OCI-LY7 (cell line): ENCODE data around the gene IFFO2.

ENCODE experiments used
- EZH2phosphoT487 ChIP-seq: fragments of 200-600 bp; sonication (generic); IDR thresholded peaks from 2 replicates; pipeline ENCODE4 v1.6.1; 2018; ENCODE audit warnings: low read depth, borderline replicate concordance, mild to moderate bottlenecking, mixed run types, antibody characterized with exemption, low read length, moderate library complexity, mixed read lengths
- TF ChIP-seq, protein P1 (sequence below): fragments of 200-600 bp; sonication (generic); conservative IDR thresholded peaks from 2 replicates; pipeline ENCODE4 v1.5.1; 2014; ENCODE audit warnings: mild to moderate bottlenecking, antibody characterized with exemption, low read length, moderate library complexity, mixed read lengths

DNA sequence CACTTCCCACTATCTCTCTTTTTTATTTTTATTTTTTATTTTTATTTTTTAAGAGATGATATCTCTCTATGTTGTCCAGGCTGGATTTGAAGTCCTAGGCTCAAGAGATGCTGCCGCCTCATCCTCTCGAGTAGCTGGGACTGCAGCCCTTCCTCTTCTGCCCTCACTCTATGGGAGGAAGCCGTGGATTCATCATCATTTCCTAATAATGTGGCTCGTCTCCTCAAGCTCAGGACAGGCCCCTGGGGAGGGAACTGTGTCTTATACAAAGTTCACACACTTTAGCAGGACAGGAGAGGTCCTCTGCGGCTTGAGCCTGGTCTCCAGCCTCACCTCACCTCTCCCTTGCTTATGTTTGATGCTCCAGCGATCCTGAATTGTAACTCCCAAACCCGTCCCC is 16.5 kb upstream of the IFFO2 start:
- TF ChIP-seq, protein P1, sequence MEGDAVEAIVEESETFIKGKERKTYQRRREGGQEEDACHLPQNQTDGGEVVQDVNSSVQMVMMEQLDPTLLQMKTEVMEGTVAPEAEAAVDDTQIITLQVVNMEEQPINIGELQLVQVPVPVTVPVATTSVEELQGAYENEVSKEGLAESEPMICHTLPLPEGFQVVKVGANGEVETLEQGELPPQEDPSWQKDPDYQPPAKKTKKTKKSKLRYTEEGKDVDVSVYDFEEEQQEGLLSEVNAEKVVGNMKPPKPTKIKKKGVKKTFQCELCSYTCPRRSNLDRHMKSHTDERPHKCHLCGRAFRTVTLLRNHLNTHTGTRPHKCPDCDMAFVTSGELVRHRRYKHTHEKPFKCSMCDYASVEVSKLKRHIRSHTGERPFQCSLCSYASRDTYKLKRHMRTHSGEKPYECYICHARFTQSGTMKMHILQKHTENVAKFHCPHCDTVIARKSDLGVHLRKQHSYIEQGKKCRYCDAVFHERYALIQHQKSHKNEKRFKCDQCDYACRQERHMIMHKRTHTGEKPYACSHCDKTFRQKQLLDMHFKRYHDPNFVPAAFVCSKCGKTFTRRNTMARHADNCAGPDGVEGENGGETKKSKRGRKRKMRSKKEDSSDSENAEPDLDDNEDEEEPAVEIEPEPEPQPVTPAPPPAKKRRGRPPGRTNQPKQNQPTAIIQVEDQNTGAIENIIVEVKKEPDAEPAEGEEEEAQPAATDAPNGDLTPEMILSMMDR = no peak
- TF ChIP-seq EZH2phosphoT487 = no peak
